T-helper 1 cell treated with Interleukin-12 subunit alpha and Interleukin-12 subunit beta and Interleukin-4 antibody, amounts not matched to agents 30 μg/mL and 1 μg/mL, for 36 hours (primary cell): ENCODE measurements around the gene LNX2.

Experiments
- H3K27ac Mint-ChIP-seq: one replicate; pipeline ENCODE4 v1.8.0; 2021; ENCODE audit warnings: mild to moderate bottlenecking, mixed read lengths
- H3K27me3 Mint-ChIP-seq: one replicate; pipeline ENCODE4 v1.8.0; 2021; ENCODE audit warnings: low read depth, mixed read lengths
- H3K36me3 Mint-ChIP-seq: one replicate; pipeline ENCODE4 v1.8.0; 2021; ENCODE audit warnings: low read depth, mixed read lengths
- H3K4me1 Mint-ChIP-seq: one replicate; pipeline ENCODE4 v1.8.0; 2021; ENCODE audit warnings: low read depth, mixed read lengths
- H3K4me3 Mint-ChIP-seq: one replicate; pipeline ENCODE4 v1.8.0; 2021; ENCODE audit warnings: mild to moderate bottlenecking, moderate library complexity, mixed read lengths
- H3K9me3 Mint-ChIP-seq: one replicate; pipeline ENCODE4 v1.8.0; 2021; ENCODE audit warnings: mixed read lengths

LNX2 gene

DNA sequence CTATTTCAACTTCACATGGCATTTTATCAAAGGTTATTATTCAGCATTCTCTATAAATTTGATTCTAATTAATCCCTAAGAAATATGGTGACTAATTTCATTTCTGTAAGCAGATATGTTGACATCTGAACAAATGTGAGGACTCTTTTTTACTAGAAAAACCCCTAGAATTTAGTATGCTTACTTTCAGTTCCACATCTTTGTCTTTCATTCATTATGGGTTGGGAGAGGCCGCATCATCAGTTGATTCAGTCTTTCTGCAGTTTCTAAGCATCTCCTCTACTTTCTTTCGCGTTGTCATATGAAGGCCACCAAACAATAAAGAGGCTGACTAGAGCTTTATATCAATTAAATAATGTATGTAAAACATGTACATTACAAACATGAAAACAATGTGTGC is 114.5 kb downstream of the LNX2 start:
- Mint-ChIP-seq H3K4me3 (no peak overlapping the region), H3K4me1 (no peaks in the 10 kb centered on the region)

DNA sequence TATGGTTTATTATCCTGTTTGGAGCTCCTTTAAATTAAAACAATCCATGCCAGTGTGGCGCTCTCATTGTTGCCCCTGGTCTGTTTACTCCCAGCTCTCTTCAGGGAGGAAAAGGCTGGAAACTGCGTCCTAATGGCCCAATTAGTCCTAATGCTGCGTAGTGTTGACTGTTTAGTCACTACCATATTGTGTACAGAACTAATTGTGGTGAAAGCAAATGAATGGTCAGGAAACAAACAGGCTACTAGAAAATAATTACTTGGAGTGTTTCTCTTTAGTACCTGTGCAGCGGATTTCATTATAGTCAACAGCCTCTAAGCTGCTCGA is 115.5 kb downstream of the LNX2 start:
- H3K27ac Mint-ChIP-seq = no peak overlapping the region

More for the DNA sequence above, 114.5 kb downstream of the LNX2 start:
- peaks cover 9% of the 10 kb centered on the region for H3K27me3 Mint-ChIP-seq
- no peaks in the 10 kb centered on the region for H3K9me3 Mint-ChIP-seq
- no peaks in the 10 kb centered on the region for H3K36me3 Mint-ChIP-seq
- H3K27ac Mint-ChIP-seq = no peak overlapping the region

DNA sequence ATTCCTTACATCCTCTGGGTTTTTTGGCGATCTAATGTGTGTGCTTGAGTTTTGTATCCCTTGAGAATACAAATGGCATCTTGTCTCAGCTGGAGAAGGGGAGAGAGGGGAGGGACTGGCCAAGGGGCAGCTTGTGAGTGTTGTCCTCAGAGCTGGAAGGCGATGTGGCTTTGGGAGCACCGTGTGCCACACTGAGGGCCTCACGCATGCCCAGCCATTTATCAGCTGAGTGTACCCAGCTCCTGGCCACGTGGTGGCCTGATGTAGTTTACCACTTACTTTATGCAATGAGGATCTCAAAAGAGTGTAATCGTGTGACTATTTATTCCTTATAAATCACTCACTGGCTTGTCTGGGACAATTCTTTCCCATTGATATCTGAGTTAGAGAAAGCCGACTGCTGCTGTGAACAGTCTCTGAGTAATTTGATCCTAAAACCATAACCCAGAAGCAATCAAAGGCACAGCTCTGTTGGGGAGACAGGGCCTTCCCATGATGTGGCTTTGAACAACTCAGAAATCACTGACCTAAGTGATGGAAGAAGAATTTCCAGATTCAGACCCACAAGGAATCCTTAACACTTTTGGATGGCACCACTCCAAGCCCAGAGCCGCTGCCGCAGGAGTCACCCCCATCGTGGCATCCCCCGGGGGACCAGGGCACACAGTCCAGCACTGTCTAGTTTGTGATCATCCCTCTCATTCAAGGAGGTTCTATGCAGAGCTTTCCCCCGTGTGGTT is 116.0 kb downstream of the LNX2 start:
- no peak overlapping the region for H3K4me3 Mint-ChIP-seq
- H3K36me3 Mint-ChIP-seq = no peaks in the 10 kb centered on the region
- H3K9me3 Mint-ChIP-seq = no peaks in the 10 kb centered on the region
- H3K4me1 Mint-ChIP-seq = no peaks in the 10 kb centered on the region
- no peak overlapping the region for H3K27ac Mint-ChIP-seq
- H3K27me3 Mint-ChIP-seq = peaks cover 6% of the 10 kb centered on the region

More for the DNA sequence above, 115.5 kb downstream of the LNX2 start:
- Mint-ChIP-seq H3K4me3 (no peak overlapping the region), H3K27me3 (peaks cover 9% of the 10 kb centered on the region), H3K4me1 (no peaks in the 10 kb centered on the region), H3K36me3 (no peaks in the 10 kb centered on the region), H3K9me3 (no peaks in the 10 kb centered on the region)

DNA sequence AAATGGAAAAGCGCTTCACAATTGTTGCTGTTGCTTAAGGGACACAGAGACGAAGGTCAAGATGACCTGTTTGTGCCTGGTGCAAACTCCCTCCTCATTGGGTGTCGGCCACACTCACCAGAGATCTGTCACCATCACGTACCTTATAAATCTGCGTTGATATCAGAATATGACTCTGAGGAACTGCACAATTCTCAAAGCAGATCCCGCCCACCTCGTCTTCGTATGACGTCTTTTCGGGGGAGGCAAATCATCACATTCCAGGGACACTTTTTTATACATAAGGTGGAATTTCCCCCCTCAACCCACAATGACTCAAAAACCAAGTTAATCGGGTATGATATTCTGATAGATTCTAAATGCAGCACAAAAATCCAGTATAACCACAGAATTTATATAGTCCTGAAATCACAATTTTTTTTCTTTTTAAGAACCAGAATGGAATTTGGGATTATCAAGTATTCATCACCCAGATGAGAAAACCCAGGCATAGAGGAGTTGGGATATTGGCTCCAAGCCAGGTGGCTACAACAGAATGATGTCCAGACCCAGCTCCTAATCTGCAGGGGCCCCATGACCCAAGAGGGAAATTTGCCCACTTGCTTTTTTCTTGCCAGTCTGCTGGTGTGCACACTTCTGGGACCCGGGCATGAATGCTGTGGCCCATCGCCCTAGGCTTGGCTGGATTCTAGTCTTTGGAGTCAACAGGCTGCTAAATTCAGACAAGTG is 119.4 kb downstream of the LNX2 start:
- H3K27ac Mint-ChIP-seq = no peak overlapping the region
- no peaks in the 10 kb centered on the region for H3K36me3 Mint-ChIP-seq
- no peaks in the 10 kb centered on the region for H3K9me3 Mint-ChIP-seq
- no peaks in the 10 kb centered on the region for H3K4me1 Mint-ChIP-seq
- peaks cover 4% of the 10 kb centered on the region for H3K27me3 Mint-ChIP-seq
- no peak overlapping the region for H3K4me3 Mint-ChIP-seq

DNA sequence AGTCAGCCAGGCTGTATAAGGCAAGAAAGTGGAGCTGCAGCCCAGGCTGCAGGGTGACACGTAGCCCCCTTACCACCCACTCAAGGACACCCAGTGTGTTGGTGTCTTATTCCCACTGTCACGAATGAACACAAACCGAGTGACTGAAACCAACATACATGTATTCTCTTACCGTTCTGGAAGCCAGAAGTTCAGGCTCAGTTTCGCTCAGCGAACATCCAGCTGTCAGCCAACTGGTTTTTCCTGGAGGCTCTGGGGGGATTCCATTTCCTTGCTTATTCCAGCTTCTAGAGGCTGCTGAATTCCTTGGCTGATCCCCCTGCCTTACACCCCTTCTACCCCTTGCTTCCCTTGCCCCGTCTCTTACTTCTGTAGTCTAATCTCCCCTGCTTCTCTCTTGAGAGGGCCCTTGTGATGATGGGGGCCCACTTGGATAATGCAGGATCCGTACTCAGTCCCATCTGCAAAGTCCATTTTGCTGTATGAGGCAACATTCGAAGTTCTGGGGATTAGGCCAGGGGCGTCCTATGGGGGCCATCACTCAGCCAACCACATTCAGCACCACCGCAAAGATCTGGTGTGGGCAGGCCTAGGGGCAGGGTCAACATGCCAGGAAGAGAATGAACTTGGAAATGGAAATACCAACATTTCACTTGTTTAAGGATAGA is 122.6 kb downstream of the LNX2 start:
- no peaks in the 10 kb centered on the region for H3K36me3 Mint-ChIP-seq
- no peak overlapping the region for H3K4me3 Mint-ChIP-seq
- no peaks in the 10 kb centered on the region for H3K9me3 Mint-ChIP-seq
- no peaks in the 10 kb centered on the region for H3K4me1 Mint-ChIP-seq
- H3K27ac Mint-ChIP-seq = no peak overlapping the region
- H3K27me3 Mint-ChIP-seq = peaks cover 9% of the 10 kb centered on the region

DNA sequence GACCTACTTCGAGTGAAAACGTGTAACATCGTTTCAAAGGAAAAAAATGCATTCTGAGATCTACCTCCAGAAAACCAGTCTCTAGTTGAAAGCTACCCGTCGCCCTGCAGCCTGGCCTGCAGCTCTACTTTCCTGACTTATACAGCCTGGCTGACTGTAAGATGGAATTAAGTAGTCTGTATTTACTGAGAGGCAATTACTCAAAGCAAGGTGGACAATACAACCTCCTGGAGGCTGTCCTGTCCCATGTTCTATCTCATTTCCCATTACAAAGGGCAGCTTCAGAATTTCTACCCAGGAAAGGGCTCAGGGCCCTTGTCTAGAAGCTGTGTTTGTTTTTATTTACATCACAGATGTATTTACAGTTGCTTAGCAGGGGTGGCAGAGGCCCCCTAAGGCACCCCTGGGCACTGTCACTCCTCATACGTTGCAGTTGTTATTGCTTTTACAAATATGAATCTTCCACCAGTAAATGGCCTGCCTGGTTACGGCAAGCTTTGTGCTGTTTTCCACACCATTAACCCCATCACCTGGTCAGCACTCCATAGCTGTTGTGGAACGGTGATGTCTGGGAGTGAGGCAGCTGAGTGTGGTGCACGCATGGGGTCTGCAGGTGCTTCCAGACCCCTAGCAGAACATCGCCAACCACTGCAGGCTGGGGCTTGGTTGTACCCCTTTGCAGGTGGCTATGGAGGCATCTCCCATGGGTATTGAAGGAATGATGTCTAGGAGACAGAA is 123.6 kb downstream of the LNX2 start:
- peaks cover 7% of the 10 kb centered on the region for H3K27me3 Mint-ChIP-seq
- no peaks in the 10 kb centered on the region for H3K9me3 Mint-ChIP-seq
- H3K36me3 Mint-ChIP-seq = no peaks in the 10 kb centered on the region
- H3K4me1 Mint-ChIP-seq = no peaks in the 10 kb centered on the region
- H3K27ac Mint-ChIP-seq = no peak overlapping the region
- H3K4me3 Mint-ChIP-seq = no peak overlapping the region

DNA sequence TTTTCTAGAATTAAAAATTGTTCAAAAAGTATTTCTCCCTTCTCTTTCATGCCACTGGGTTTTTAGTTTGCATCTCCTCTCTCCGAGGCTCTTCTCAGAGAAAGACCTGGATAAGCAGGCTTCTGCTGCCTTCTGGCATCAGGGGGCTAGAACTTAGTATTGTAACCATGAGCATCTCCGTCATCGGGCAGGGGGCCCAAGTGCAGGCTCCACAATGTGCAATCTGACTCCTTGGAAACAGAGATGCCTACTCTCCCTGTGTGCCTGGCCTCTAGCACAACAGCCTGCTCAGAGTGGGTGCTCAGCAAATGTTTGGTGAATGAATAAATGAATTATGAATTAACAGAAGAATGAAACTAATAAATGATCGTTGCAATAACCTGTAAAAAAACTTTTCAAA is 124.3 kb downstream of the LNX2 start:
- Mint-ChIP-seq H3K36me3 (no peaks in the 10 kb centered on the region), H3K27ac (no peak overlapping the region), H3K27me3 (peaks cover 7% of the 10 kb centered on the region), H3K9me3 (no peaks in the 10 kb centered on the region), H3K4me3 (no peak overlapping the region), H3K4me1 (no peaks in the 10 kb centered on the region)
